ENCODE results near the gene NTRK2.

The NTRK2 gene

GRCh38 chr9:84838879-84839278 is 169.3 kb downstream of the NTRK2 start:
- ATAC-seq (replicated peaks) (no peak), DNase-seq (no peak)
- Mint-ChIP-seq H3K9me3 (no peaks in the 10 kb centered on the region), H3K27me3 (peaks cover 10 to 14% of the 10 kb centered on the region in 2 donors), H3K36me3 (no peaks in the 10 kb centered on the region), H3K4me1 (peaks cover 3 to 8% of the 10 kb centered on the region in 2 donors), H3K27ac (no peak overlapping the region), H3K4me3 (no peak overlapping the region)

GRCh38 chr9:84839541-84839940 is 170.0 kb downstream of the NTRK2 start:
- Mint-ChIP-seq H3K27ac (no peak overlapping the region), H3K4me3 (no peak overlapping the region), H3K27me3 (peaks cover 10 to 14% of the 10 kb centered on the region in 2 donors), H3K4me1 (peaks cover 6 to 14% of the 10 kb centered on the region in 2 donors), H3K9me3 (no peaks in the 10 kb centered on the region), H3K36me3 (no peaks in the 10 kb centered on the region)
- DNase-seq = no peak
- ATAC-seq (replicated peaks) = no peak

GRCh38 chr9:84841931-84842330 is 172.4 kb downstream of the NTRK2 start:
- Mint-ChIP-seq H3K27ac (no peak overlapping the region), H3K9me3 (no peaks in the 10 kb centered on the region), H3K36me3 (no peaks in the 10 kb centered on the region), H3K4me1 (peaks cover 6 to 15% of the 10 kb centered on the region in 2 donors), H3K27me3 (peaks cover 10 to 14% of the 10 kb centered on the region in 2 donors), H3K4me3 (no peak overlapping the region)
- DNase-seq (no peak), ATAC-seq (replicated peaks) (no peak)

GRCh38 chr9:84843175-84843824 is 173.8 kb downstream of the NTRK2 start:
- DNase-seq = no peak
- Mint-ChIP-seq H3K27ac (no peak overlapping the region), H3K27me3 (peaks cover 10 to 14% of the 10 kb centered on the region in 2 donors), H3K9me3 (no peaks in the 10 kb centered on the region), H3K4me1 (peaks cover 6 to 15% of the 10 kb centered on the region in 2 donors), H3K36me3 (no peaks in the 10 kb centered on the region), H3K4me3 (no peak overlapping the region)
- peak in 1 of 2 donors; percentile 10 for ATAC-seq (replicated peaks)

GRCh38 chr9:84845956-84846900 is 176.7 kb downstream of the NTRK2 start:
- H3K4me1 Mint-ChIP-seq = peaks cover 6 to 15% of the 10 kb centered on the region in 2 donors
- no peaks in the 10 kb centered on the region for H3K9me3 Mint-ChIP-seq
- H3K27me3 Mint-ChIP-seq = peaks cover 0 to 5% of the 10 kb centered on the region in 2 donors
- H3K4me3 Mint-ChIP-seq = no peak overlapping the region
- no peak for DNase-seq
- ATAC-seq (replicated peaks) = no peak
- no peak overlapping the region for H3K27ac Mint-ChIP-seq
- H3K36me3 Mint-ChIP-seq = no peaks in the 10 kb centered on the region

- no peak for ATAC-seq (replicated peaks)
- Mint-ChIP-seq H3K36me3 (no peaks in the 10 kb centered on the region), H3K4me1 (peaks cover 6 to 15% of the 10 kb centered on the region in 2 donors), H3K27me3 (peaks cover 0 to 5% of the 10 kb centered on the region in 2 donors), H3K9me3 (no peaks in the 10 kb centered on the region), H3K4me3 (no peak overlapping the region), H3K27ac (no peak overlapping the region)
- DNase-seq = no peak
Measured at GRCh38 chr9:84846906-84847305, 177.4 kb downstream of the NTRK2 start.

GRCh38 chr9:84849049-84849448 is 179.5 kb downstream of the NTRK2 start:
- no peak overlapping the region for H3K4me3 Mint-ChIP-seq
- H3K9me3 Mint-ChIP-seq = no peaks in the 10 kb centered on the region
- DNase-seq (no peak), ATAC-seq (replicated peaks) (peak; percentile 51 to 53)
- no peaks in the 10 kb centered on the region for H3K27me3 Mint-ChIP-seq
- H3K27ac Mint-ChIP-seq = no peak overlapping the region
- H3K4me1 Mint-ChIP-seq = peaks cover under 1 to 6% of the 10 kb centered on the region in 2 donors
- H3K36me3 Mint-ChIP-seq = no peaks in the 10 kb centered on the region

- ATAC-seq (replicated peaks) (no peak), DNase-seq (no peak)
- H3K27me3 Mint-ChIP-seq = no peaks in the 10 kb centered on the region
- H3K9me3 Mint-ChIP-seq = no peaks in the 10 kb centered on the region
- H3K27ac Mint-ChIP-seq = no peak overlapping the region
- H3K36me3 Mint-ChIP-seq = no peaks in the 10 kb centered on the region
- no peak overlapping the region for H3K4me3 Mint-ChIP-seq
- H3K4me1 Mint-ChIP-seq = no peaks in the 10 kb centered on the region
Measured at GRCh38 chr9:84850830-84851392, 181.4 kb downstream of the NTRK2 start.

GRCh38 chr9:84851935-84852585 is 182.5 kb downstream of the NTRK2 start:
- Mint-ChIP-seq H3K9me3 (no peaks in the 10 kb centered on the region), H3K4me3 (no peak overlapping the region), H3K27ac (no peak overlapping the region), H3K4me1 (no peaks in the 10 kb centered on the region), H3K27me3 (no peaks in the 10 kb centered on the region), H3K36me3 (no peaks in the 10 kb centered on the region)
- DNase-seq (no peak), ATAC-seq (replicated peaks) (no peak)

GRCh38 chr9:84852617-84853301 is 183.2 kb downstream of the NTRK2 start:
- H3K9me3 Mint-ChIP-seq = no peaks in the 10 kb centered on the region
- DNase-seq (no peak), ATAC-seq (replicated peaks) (no peak)
- peaks cover 0 to under 1% of the 10 kb centered on the region in 2 donors for H3K4me1 Mint-ChIP-seq
- peaks cover 0 to 1% of the 10 kb centered on the region in 2 donors for H3K27me3 Mint-ChIP-seq
- H3K4me3 Mint-ChIP-seq = no peak overlapping the region
- H3K27ac Mint-ChIP-seq = no peak overlapping the region
- H3K36me3 Mint-ChIP-seq = no peaks in the 10 kb centered on the region

- Mint-ChIP-seq H3K4me3 (no peak overlapping the region), H3K4me1 (peaks cover 0 to 6% of the 10 kb centered on the region in 2 donors), H3K27ac (no peak overlapping the region), H3K27me3 (peaks cover 0 to 16% of the 10 kb centered on the region in 2 donors), H3K36me3 (no peaks in the 10 kb centered on the region), H3K9me3 (peaks cover 0 to 2% of the 10 kb centered on the region in 2 donors)
- DNase-seq (no peak), ATAC-seq (replicated peaks) (no peak)
Measured at GRCh38 chr9:84856181-84856632, 186.7 kb downstream of the NTRK2 start.

GRCh38 chr9:84857211-84857610 is 187.7 kb downstream of the NTRK2 start:
- Mint-ChIP-seq H3K4me3 (no peak overlapping the region), H3K27ac (no peak overlapping the region)
- no peak for DNase-seq

GRCh38 chr9:84858364-84858763 is 188.8 kb downstream of the NTRK2 start:
- ATAC-seq (replicated peaks) (no peak), DNase-seq (no peak)
- peaks cover 0 to 6% of the 10 kb centered on the region in 2 donors for H3K4me1 Mint-ChIP-seq
- no peak overlapping the region for H3K4me3 Mint-ChIP-seq
- peaks cover 4 to 16% of the 10 kb centered on the region in 2 donors for H3K27me3 Mint-ChIP-seq
- H3K27ac Mint-ChIP-seq = no peak overlapping the region
- H3K9me3 Mint-ChIP-seq = peaks cover 0 to 2% of the 10 kb centered on the region in 2 donors
- H3K36me3 Mint-ChIP-seq = no peaks in the 10 kb centered on the region

More at GRCh38 chr9:84857211-84857610, 187.7 kb downstream of the NTRK2 start:
- H3K9me3 Mint-ChIP-seq = peaks cover 0 to 2% of the 10 kb centered on the region in 2 donors
- H3K36me3 Mint-ChIP-seq = no peaks in the 10 kb centered on the region
- no peak for ATAC-seq (replicated peaks)
- peaks cover 0 to 16% of the 10 kb centered on the region in 2 donors for H3K27me3 Mint-ChIP-seq
- H3K4me1 Mint-ChIP-seq = peaks cover 0 to 6% of the 10 kb centered on the region in 2 donors
